Dermis microvascular lymphatic vessel endothelial cell (primary cell): ENCODE data around the gene IGF2BP1. TPM values are rescaled to one million over a fixed set of nuclear protein-coding genes. Genes with fewer than 3 reads are reported as not detected.
"Not testable (repeated sequence)": the region's sequence is repeated elsewhere in the genome, so short reads cannot be mapped to it uniquely, and the experiment has no call there.

Experiments
- DNase-seq, 2 donors: peaks; one replicate each; pipeline versions ENCODE4 v3.0.0 to v3.0.0-alpha.2; 2010; ENCODE audit warnings: low read depth in 2 of 2
- total RNA-seq: library from RNA; depleted of rRNA; stranded (reverse); fragments of >200 nt; gene quantifications from 2 replicates; pipeline ENCODE4 v1.2.1, GENCODE V29; 2014

IGF2BP1 gene
- total RNA-seq, 1 donor from 2014 or later = under 0.01 TPM

GRCh38 chr17:49053171-49053829 is 56.1 kb downstream of the IGF2BP1 start:
- no peak for DNase-seq

- DNase-seq = no peak
Measured at GRCh38 chr17:49054342-49055092, 57.3 kb downstream of the IGF2BP1 start.

- DNase-seq = no peak
Measured at GRCh38 chr17:49055181-49055927, 58.2 kb downstream of the IGF2BP1 start.

GRCh38 chr17:49061524-49061943 is 64.3 kb downstream of the IGF2BP1 start:
- no peak for DNase-seq

- peak; percentile 6 to 16 for DNase-seq
Measured at GRCh38 chr17:49063652-49064051, 66.5 kb downstream of the IGF2BP1 start.

- no peak for DNase-seq
Measured at GRCh38 chr17:49067163-49067562, 70.0 kb downstream of the IGF2BP1 start.

GRCh38 chr17:49069585-49070273 is 72.5 kb downstream of the IGF2BP1 start:
- peak in 1 of 2 donors; percentile 11 for DNase-seq

GRCh38 chr17:49071106-49071505 is 73.9 kb downstream of the IGF2BP1 start:
- DNase-seq = no peak

- no peak for DNase-seq
Measured at GRCh38 chr17:49074851-49075540, 77.8 kb downstream of the IGF2BP1 start.

GRCh38 chr17:49076573-49077384 is 79.6 kb downstream of the IGF2BP1 start:
- DNase-seq = peak in 1 of 2 donors; percentile 75

GRCh38 chr17:49078248-49078647 is 81.1 kb downstream of the IGF2BP1 start:
- no peak for DNase-seq

GRCh38 chr17:49079840-49080663 is 82.9 kb downstream of the IGF2BP1 start:
- DNase-seq = no peak

- no peak for DNase-seq
Measured at GRCh38 chr17:49082231-49082630, 85.0 kb downstream of the IGF2BP1 start.

GRCh38 chr17:49085046-49085445 is 87.9 kb downstream of the IGF2BP1 start:
- DNase-seq = not testable (repeated sequence)

GRCh38 chr17:49085565-49086315 is 88.6 kb downstream of the IGF2BP1 start:
- DNase-seq = no peak

GRCh38 chr17:49086316-49086605 is 89.1 kb downstream of the IGF2BP1 start:
- no peak for DNase-seq

- no peak for DNase-seq
Measured at GRCh38 chr17:49086649-49087048, 89.5 kb downstream of the IGF2BP1 start.

GRCh38 chr17:49089094-49089493 is 91.9 kb downstream of the IGF2BP1 start:
- DNase-seq = no peak
